ENCODE results near the gene VPS37C. TPM values are rescaled to one million over a fixed set of nuclear protein-coding genes. Genes with fewer than 3 reads are reported as not detected.

The VPS37C gene
- total and polyA plus RNA-seq, 2 experiments from 2014 or later = 20.8 to 22.0 TPM

DNA sequence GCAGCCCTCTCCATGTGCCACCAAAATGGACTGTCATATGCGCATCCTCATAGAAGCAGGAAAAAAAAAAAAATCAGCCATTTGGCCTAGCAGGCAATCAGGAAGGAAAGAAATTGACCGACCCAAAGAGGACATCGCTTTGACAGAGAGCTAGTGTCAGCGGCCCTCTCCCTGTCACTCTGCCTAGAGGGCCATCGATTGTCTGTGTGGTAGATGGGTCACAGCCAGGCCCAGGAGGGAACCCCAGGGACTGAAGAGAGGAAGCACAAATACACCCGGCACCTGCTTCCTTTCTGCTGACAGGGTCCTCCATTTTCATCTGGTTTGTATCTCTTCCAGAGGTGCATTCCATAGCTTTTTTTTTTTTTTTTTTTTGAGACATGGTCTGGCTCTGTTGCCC lies 21.8 kb downstream of the VPS37C start:
- H3K27ac ChIP-seq = peak overlapping the region; percentile 39
- H3K4me3 ChIP-seq = no peak overlapping the region
- TF ChIP-seq, protein P1, sequence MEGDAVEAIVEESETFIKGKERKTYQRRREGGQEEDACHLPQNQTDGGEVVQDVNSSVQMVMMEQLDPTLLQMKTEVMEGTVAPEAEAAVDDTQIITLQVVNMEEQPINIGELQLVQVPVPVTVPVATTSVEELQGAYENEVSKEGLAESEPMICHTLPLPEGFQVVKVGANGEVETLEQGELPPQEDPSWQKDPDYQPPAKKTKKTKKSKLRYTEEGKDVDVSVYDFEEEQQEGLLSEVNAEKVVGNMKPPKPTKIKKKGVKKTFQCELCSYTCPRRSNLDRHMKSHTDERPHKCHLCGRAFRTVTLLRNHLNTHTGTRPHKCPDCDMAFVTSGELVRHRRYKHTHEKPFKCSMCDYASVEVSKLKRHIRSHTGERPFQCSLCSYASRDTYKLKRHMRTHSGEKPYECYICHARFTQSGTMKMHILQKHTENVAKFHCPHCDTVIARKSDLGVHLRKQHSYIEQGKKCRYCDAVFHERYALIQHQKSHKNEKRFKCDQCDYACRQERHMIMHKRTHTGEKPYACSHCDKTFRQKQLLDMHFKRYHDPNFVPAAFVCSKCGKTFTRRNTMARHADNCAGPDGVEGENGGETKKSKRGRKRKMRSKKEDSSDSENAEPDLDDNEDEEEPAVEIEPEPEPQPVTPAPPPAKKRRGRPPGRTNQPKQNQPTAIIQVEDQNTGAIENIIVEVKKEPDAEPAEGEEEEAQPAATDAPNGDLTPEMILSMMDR (IDR thresholded peaks at IDR 0.05; ENCODE audit: low read depth, low read length) = no peak
- peaks cover 15% of the 10 kb centered on the region for H3K4me1 ChIP-seq (ENCODE audit: low read depth)
- peak in 1 of 2 donors; percentile 23 for DNase-seq (ENCODE audit: low read depth in 1 of 2, low spot score in 1 of 2)
- H3K9me3 ChIP-seq (ENCODE audit: low read depth) = no peaks in the 10 kb centered on the region
- no peaks in the 10 kb centered on the region for H3K27me3 ChIP-seq
- no peaks in the 10 kb centered on the region for H3K36me3 ChIP-seq

DNA sequence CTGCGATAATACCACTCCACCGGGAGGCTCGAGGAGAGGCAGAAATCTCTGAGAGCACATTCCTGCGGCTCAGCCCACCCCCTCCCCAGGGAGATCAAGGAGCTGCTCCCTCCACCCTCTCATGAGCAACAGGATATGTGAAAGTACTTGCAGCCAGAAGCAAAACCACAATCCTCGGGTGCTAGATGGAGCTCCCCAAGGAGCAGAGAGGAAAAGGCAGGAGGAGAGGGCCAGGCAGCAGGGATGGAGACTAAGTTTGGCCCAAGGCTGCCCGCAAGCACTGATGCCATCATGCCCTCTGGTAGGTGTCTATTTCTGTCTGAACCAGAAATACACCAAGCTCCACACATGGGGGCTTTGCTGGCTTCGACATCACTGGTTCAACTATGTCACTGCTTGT lies 22.3 kb downstream of the VPS37C start:
- DNase-seq (ENCODE audit: low read depth in 1 of 2, low spot score in 1 of 2) = peak; percentile 36 to 94
- Histone ChIP-seq H3K36me3 (no peaks in the 10 kb centered on the region), H3K4me3 (no peak overlapping the region), H3K27ac (peak overlapping the region; percentile 39), H3K9me3 (ENCODE audit: low read depth) (no peaks in the 10 kb centered on the region), H3K4me1 (ENCODE audit: low read depth) (peaks cover 15% of the 10 kb centered on the region), H3K27me3 (no peaks in the 10 kb centered on the region)
- TF ChIP-seq, protein P1 (IDR thresholded peaks at IDR 0.05; ENCODE audit: low read depth, low read length) = no peak

DNA sequence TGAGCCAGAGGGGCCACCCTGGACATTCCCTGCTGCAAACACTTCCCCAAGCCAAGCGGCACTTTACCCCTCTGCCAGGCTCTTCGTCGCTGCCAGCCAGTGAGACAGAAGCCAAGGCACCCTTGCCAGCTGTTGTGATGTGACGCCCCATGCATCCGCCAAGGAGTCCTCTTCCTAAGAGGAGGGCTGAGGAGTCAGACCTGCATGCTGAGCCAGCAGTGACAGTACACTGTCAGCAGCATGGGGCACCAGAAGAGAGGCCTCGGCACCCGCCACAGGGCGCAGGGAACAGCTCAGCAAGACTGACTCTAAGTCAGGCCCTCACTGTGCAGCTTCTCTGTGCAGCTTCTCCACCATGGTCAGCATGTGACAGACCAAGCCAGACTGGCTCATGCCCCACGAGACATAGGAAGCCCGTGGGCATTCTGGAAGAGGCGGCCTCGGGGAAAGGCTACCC lies 26.4 kb downstream of the VPS37C start:
- peaks cover 8% of the 10 kb centered on the region for H3K4me1 ChIP-seq (ENCODE audit: low read depth)
- DNase-seq (ENCODE audit: low read depth in 1 of 2, low spot score in 1 of 2) = no peak
- no peaks in the 10 kb centered on the region for H3K36me3 ChIP-seq
- H3K4me3 ChIP-seq = no peak overlapping the region
- no peaks in the 10 kb centered on the region for H3K9me3 ChIP-seq (ENCODE audit: low read depth)
- H3K27ac ChIP-seq = no peak overlapping the region
- TF ChIP-seq, protein P1 (IDR thresholded peaks at IDR 0.05; ENCODE audit: low read depth, low read length) = no peak
- H3K27me3 ChIP-seq = no peaks in the 10 kb centered on the region

DNA sequence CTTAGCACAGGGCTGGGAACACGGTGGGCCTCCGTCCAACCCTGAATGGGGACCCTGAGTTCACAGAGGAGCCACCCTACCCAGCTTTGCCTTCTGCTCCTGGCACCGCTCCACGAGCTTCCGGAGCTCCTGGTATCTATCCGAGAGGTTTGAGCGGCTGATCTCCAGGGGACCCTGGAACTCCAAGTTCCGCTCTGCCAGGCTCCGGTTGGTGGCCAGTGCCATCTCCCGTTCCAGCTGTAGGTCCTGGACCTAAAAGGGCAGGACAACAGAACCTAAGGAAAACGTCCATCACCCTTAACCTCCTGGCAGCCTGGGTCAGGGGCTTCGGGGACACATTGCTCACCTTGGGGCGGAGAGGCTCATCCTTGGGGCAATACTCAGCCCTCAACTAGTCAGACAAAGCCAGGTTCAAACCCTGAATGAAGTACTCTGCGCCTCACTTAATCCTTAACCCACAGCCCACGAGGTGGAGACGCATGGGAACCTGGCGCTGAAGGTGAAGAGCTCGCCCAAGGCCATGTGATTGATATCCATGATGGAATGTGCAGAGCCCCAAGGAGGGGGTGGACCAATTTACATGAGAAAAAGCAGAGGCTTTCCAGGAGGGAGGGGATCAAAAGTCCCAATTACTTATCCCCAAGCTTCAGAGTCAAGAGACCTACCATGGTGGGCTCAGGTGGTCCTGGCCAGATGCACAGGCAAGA lies 27.1 kb downstream of the VPS37C start:
- no peak overlapping the region for H3K27ac ChIP-seq
- peaks cover 4% of the 10 kb centered on the region for H3K4me1 ChIP-seq (ENCODE audit: low read depth)

DNA sequence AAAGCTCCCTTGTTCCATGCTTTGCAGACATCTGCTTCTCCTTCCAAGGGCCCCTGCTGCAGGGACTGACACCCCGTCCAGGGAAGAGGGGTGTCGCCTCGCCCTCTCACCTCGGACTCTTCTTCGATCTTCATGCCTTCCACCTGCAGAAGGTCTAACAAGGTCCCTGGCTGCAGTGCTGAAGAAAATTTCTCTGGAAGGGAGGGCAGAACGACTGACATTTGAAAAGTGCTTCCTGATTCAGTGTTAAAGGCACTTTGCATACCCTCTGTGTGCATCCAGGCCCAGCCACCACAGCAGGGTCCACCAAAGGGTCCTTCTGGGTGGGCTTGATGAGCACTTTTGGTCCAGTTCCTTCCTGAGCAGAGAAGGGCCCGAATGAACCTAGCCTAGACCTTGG lies 28.1 kb downstream of the VPS37C start:
- no peak for DNase-seq (ENCODE audit: low read depth in 1 of 2, low spot score in 1 of 2)
- H3K27ac ChIP-seq = no peak overlapping the region
- H3K9me3 ChIP-seq (ENCODE audit: low read depth) = no peaks in the 10 kb centered on the region
- no peak overlapping the region for H3K4me3 ChIP-seq
- no peaks in the 10 kb centered on the region for H3K27me3 ChIP-seq
- H3K36me3 ChIP-seq = no peaks in the 10 kb centered on the region
- H3K4me1 ChIP-seq (ENCODE audit: low read depth) = no peaks in the 10 kb centered on the region
- TF ChIP-seq, protein P1 (IDR thresholded peaks at IDR 0.05; ENCODE audit: low read depth, low read length) = no peak

More for the DNA sequence above, 27.1 kb downstream of the VPS37C start:
- TF ChIP-seq, protein P1 (IDR thresholded peaks at IDR 0.05; ENCODE audit: low read depth, low read length) = no peak
- H3K4me3 ChIP-seq = no peak overlapping the region
- H3K36me3 ChIP-seq = no peaks in the 10 kb centered on the region
- H3K27me3 ChIP-seq = no peaks in the 10 kb centered on the region
- no peaks in the 10 kb centered on the region for H3K9me3 ChIP-seq (ENCODE audit: low read depth)
- DNase-seq (ENCODE audit: low read depth in 1 of 2, low spot score in 1 of 2) = no peak

Data from cardiac muscle cell (in vitro differentiated cells and primary cell).